ENCODE measurements around the gene LCE1C. TPM values are rescaled to one million over a fixed set of nuclear protein-coding genes. Genes with fewer than 3 reads are reported as not detected.

LCE1C gene
- total and polyA plus RNA-seq, 2 of the 8 experiments (the other 6 are each of a cell fraction or from before 2014, with no cell fraction given), result not detected

DNA sequence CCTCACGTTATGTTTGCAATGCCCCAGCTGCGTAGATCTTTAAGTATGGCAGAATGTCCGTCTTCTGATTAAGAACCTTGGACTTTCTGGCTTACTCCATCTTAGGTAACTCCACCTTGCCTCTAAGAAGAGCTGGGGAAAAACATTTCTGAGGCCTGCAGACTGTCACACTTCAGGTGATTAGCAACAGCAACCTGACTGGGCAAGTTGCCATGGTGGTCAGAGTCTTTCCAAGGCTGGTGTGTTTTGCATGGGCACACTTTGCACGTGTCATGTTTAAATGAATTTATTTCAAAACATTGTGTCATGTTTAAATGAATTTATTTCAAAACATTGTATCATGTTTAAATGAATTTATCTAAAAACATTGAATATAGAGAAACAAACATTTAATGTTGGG, 47.8 kb downstream of the LCE1C start (continued):
- TF ChIP-seq, protein P1, sequence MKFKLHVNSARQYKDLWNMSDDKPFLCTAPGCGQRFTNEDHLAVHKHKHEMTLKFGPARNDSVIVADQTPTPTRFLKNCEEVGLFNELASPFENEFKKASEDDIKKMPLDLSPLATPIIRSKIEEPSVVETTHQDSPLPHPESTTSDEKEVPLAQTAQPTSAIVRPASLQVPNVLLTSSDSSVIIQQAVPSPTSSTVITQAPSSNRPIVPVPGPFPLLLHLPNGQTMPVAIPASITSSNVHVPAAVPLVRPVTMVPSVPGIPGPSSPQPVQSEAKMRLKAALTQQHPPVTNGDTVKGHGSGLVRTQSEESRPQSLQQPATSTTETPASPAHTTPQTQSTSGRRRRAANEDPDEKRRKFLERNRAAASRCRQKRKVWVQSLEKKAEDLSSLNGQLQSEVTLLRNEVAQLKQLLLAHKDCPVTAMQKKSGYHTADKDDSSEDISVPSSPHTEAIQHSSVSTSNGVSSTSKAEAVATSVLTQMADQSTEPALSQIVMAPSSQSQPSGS (IDR thresholded peaks at IDR 0.05; ENCODE audit: low read length), result no peak
- TF ChIP-seq SP2 (IDR thresholded peaks at IDR 0.05; ENCODE audit: low read length) (no peak), PHF8 (conservative IDR thresholded peaks at IDR 0.05; ENCODE audit: low read depth, low read length) (no peak), BACH1 (IDR thresholded peaks at IDR 0.05; ENCODE audit: low read length) (no peak)
